ENCODE results near the gene AFAP1L2. TPM values are rescaled to one million over a fixed set of nuclear protein-coding genes. Genes with fewer than 3 reads are reported as not detected.

AFAP1L2 gene
- total RNA-seq, 6 experiments from 2014 or later = 0.50 to 2.2 (median 1.1) TPM

DNA sequence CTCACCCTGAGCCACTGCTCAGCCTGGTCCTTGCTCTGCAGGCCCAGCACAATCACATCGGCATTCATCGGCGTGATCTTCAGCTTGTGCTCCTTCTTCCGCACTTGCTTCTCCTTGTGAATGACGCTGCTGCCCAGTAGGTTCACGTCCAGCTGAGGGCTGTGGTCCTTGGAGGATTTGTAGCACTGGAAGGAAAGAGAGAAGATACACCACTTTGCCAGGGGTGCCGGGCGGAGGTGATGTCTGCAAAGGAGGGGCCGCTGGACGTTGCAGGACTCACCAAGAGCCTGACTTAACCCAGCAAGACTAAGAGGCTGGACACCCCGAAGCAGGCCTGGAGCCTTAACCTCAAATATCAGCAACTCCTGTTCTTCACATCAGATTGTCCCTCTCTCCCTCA lies 90.4 kb downstream of the AFAP1L2 start:
- Histone ChIP-seq H3K4me1 (no peaks in the 10 kb centered on the region), H3K27ac (no peak overlapping the region), H3K9me3 (no peaks in the 10 kb centered on the region), H3K36me3 (no peaks in the 10 kb centered on the region), H3K4me3 (no peak overlapping the region), H3K27me3 (no peaks in the 10 kb centered on the region)
- intact Hi-C loops (cut with DNase I) = no loop called here
- no peak for ATAC-seq
- DNase-seq = no peak
- 28% methylated on average over 2 of the region's 11 CpGs for WGBS (ENCODE audit: insufficient coverage, low coverage, low lambda C conversion rate, missing lambda C conversion rate)
- TF ChIP-seq, protein P1, sequence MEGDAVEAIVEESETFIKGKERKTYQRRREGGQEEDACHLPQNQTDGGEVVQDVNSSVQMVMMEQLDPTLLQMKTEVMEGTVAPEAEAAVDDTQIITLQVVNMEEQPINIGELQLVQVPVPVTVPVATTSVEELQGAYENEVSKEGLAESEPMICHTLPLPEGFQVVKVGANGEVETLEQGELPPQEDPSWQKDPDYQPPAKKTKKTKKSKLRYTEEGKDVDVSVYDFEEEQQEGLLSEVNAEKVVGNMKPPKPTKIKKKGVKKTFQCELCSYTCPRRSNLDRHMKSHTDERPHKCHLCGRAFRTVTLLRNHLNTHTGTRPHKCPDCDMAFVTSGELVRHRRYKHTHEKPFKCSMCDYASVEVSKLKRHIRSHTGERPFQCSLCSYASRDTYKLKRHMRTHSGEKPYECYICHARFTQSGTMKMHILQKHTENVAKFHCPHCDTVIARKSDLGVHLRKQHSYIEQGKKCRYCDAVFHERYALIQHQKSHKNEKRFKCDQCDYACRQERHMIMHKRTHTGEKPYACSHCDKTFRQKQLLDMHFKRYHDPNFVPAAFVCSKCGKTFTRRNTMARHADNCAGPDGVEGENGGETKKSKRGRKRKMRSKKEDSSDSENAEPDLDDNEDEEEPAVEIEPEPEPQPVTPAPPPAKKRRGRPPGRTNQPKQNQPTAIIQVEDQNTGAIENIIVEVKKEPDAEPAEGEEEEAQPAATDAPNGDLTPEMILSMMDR (IDR thresholded peaks at IDR 0.05) = no peak
- no peak for TF ChIP-seq POLR2A (IDR thresholded peaks at IDR 0.05)

DNA sequence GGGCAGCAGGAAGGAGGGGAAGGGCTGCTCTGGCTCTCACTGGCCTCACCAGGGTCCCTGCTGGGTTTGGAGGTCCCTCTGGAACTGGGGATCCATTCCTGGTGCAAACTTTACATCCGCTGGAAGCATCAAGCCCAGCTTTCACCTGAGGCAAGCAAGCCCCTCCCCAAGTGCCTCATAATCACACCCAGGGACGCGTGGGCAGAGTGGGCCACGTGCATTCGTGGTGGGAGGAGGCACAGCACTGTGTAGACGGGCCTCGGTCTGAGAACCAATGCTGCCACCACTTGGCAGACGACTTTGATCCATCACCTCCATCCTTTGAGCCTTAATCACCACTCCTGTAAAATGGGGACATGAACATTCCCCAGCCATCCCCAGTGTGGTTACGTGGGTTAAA lies 91.2 kb downstream of the AFAP1L2 start:
- WGBS (ENCODE audit: insufficient coverage, low coverage, low lambda C conversion rate, missing lambda C conversion rate) = 75% methylated on average over 5 of the region's 9 CpGs

DNA sequence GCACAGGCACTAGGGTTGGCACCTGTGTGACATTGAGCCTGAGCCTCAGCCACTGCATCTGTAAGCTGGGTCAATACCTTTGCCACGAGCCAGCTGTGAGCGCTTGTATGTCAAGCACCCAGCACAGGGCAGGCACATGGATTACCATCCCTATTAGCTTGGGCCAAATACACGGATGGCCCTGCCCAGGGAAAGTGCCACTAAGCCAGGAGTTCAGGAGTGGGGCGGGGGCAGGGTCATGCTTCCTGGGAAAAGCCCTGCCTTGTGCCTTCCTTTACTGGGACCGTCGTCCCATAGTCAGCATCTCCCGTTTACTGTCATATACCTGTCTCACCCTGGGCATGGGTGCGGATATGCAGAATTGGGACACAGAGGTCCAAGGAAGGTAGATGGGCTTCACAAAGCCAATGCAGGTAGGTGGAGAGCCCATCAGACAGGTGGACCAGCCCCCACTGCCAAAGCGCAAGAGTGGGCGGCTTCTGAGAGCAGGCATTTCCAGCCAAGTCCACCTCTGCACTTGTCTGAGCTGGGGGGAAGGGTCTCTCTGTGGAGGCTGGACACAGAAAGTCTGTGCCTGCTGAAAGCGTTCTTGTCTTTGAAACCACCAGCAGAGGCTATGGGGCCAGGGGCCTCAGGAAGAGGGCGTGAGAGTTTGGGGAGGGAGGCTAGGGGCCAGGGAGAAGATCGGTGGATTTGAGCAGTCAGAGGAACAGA lies 92.6 kb downstream of the AFAP1L2 start:
- ATAC-seq = no peak
- intact Hi-C loops (cut with DNase I) = no loop called here

More for the DNA sequence above, 91.2 kb downstream of the AFAP1L2 start:
- intact Hi-C loops (cut with DNase I) = no loop called here
- no peak for TF ChIP-seq POLR2A (IDR thresholded peaks at IDR 0.05)
- TF ChIP-seq, protein P1 (IDR thresholded peaks at IDR 0.05) = no peak
- Histone ChIP-seq H3K9me3 (no peaks in the 10 kb centered on the region), H3K36me3 (no peaks in the 10 kb centered on the region), H3K27me3 (no peaks in the 10 kb centered on the region), H3K4me1 (no peaks in the 10 kb centered on the region), H3K27ac (no peak overlapping the region), H3K4me3 (no peak overlapping the region)
- ATAC-seq (no peak), DNase-seq (no peak)

DNA sequence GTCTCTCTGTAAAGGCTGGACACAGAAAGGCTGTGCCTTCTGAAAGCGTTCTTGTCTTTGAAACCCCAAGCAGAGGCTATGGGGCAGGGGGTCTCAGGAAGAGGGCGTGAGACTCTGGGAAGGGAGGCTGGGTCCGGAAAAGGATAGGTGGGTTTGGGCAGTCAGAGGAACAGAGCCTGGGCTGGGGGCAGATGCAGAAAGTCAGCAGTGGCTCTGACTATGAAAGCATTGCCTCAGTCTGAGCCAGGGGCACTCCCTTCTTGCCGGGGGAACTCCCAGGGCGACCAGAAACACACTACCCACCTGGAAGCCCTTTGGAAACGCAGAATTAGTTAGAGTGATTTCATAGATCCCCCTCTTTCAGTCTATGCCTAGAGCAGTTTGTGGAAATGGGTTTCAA lies 93.3 kb downstream of the AFAP1L2 start:
- no peaks in the 10 kb centered on the region for H3K36me3 ChIP-seq
- no peaks in the 10 kb centered on the region for H3K9me3 ChIP-seq
- ATAC-seq = no peak
- no peak overlapping the region for H3K4me3 ChIP-seq
- intact Hi-C loops (cut with DNase I) = no loop called here
- no peaks in the 10 kb centered on the region for H3K4me1 ChIP-seq
- 39% methylated on average over 5 of the region's 6 CpGs for WGBS (ENCODE audit: insufficient coverage, low coverage, low lambda C conversion rate, missing lambda C conversion rate)
- no peak overlapping the region for H3K27ac ChIP-seq
- no peak for TF ChIP-seq POLR2A (IDR thresholded peaks at IDR 0.05)
- TF ChIP-seq, protein P1 (IDR thresholded peaks at IDR 0.05) = no peak
- H3K27me3 ChIP-seq = no peaks in the 10 kb centered on the region
- no peak for DNase-seq

More for the DNA sequence above, 92.6 kb downstream of the AFAP1L2 start:
- DNase-seq = no peak
- Histone ChIP-seq H3K27ac (no peak overlapping the region), H3K36me3 (no peaks in the 10 kb centered on the region), H3K4me3 (no peak overlapping the region), H3K4me1 (no peaks in the 10 kb centered on the region), H3K9me3 (no peaks in the 10 kb centered on the region), H3K27me3 (no peaks in the 10 kb centered on the region)
- TF ChIP-seq POLR2A (IDR thresholded peaks at IDR 0.05) = no peak
- TF ChIP-seq, protein P1 (IDR thresholded peaks at IDR 0.05) = no peak
- 79% methylated on average over 10 of the region's 13 CpGs for WGBS (ENCODE audit: insufficient coverage, low coverage, low lambda C conversion rate, missing lambda C conversion rate)

All from right lobe of liver (tissue), 6 donors.